HK-2 (cell line): ENCODE data around the gene ANKUB1.
A peak's percentile ranks its signal among the peaks of the same experiment; 100 is the strongest.

Experiments used
- DNase-seq: peaks from one replicate; pipeline ENCODE4 v3.0.0-alpha.2; 2018; ENCODE audit not compliant: unreplicated experiment

ANKUB1 gene

DNA sequence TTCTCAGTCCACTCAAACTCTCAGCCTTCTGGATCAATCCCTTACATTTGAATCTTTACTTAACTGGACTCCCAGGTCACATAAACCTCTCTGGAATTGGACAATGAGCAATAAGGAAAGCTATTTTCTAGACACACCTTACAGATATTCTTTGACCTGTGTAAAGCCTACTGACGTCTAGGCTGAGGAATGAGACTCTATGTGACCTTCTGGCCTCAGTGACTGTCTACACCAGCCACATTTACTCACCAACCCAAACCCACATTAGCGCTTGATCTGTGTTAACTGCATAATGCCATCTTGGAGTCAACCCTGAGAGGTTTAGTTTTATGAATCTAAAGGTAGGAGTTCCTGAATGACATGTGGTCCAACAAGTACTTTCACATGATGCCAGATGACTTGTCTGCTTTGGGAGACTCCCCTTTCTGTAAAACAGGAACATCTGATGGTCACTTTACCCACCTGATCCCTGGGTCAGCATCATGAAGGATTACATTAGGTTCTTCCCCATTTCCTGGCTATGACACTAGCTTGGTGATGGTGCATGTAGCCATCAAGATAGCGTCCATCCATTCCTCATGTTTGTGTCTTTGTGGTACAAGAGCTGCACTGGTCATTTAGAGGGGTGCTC, 28.7 kb downstream of the ANKUB1 start:
- no peak for DNase-seq

DNA sequence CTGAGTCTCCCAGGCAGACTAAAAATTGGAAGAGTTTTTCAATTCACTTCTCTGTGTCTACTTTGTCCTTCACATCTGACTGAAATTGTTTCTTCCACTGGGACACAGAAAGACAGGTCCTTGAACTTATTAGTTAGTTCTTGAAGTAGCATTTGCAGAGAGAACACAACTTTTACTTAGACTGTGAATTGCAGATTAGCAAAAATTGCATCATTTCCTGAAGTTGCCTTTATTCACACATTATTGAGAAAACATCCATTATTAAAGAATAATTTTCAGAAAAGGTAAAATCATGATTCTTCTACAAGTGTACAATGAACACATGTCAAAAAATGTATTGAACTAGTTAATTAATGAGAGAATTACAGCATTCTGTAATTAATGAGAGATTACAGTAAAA, 38.6 kb downstream of the ANKUB1 start:
- no peak for DNase-seq

- no peak for DNase-seq
Observed at GRCh38 chr3:149752788-149753136, 39.6 kb downstream of the ANKUB1 start.

GRCh38 chr3:149752051-149752787, 40.1 kb downstream of the ANKUB1 start, which contains the start of gene COMMD2:
TSS of gene COMMD2 (minus strand) at chr3:149752489. CDS start at chr3:149752444, 45 bp downstream.
- DNase-seq = peak; percentile 87

DNA sequence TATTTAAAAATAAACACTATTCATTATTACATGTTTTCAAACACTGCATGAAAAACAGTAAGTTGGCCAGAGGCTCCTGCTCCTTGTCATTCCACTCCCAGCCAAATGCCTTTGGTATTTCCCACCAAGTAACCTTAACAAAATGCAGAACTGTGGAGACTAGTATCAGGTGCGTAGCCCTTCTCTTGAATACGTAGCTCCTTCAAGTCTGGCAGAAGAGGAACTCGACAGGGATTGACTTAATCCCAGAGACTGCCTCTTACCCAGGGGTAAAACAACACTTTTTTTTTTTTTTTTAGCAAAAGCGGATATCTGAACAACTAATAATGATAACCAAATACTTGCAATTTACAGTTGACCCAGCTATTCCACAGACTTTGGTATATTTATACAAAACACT, 40.8 kb downstream of the ANKUB1 start:
- no peak for DNase-seq

GRCh38 chr3:149744606-149745005, 47.7 kb downstream of the ANKUB1 start:
- DNase-seq = no peak

DNA sequence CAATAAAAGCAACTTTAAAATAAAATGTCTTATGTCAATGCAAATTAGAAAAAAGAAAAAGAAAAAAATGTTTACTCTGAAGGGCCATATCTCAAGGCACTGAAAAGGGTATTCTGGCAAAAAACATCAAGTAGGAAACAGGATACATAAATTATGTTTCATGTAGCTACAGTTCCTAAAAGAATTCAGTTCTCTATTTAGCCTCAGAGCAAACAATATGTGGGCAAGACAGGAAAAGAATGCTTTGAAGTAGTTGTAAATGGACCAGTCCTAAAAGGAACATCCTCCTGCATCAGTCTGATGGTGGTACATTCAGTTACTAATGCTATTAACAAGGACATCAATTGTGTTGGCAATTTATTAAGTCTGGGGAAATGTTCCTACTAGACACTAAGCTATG, 48.2 kb downstream of the ANKUB1 start:
- no peak for DNase-seq

DNA sequence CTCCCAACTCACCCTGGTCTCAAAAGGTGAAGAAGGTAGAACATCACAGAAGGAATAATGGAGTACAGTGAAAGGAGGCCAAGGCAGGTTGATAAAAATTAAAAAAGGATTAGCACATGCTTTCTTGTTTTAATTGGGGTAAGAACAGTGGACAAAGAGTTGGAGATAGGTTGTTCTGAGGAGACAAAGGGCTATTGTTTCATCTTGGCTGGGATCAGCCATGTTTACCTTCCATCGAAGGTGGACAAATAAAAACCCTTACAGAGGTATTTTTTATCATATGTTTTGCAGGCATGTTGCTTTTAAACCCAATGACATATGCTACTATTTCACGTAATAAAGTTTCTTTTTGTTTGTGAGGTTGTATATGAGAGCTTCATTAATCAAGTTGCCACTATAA, 53.0 kb downstream of the ANKUB1 start:
- DNase-seq = no peak

- no peak for DNase-seq
Observed at GRCh38 chr3:149738876-149739275, 53.5 kb downstream of the ANKUB1 start.

DNA sequence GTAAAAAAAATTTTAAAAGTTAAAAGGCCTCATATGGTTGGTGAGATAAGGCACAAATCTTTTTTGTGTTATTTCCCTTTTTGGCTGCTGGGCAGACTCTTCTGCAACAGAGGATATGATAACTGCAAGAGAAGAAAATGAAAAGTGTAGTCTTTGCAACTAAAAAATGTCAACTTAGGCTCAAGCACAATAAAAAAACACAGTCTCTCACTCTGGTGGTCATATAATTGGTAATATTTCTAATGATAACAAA, 55.5 kb downstream of the ANKUB1 start:
- no peak for DNase-seq

DNA sequence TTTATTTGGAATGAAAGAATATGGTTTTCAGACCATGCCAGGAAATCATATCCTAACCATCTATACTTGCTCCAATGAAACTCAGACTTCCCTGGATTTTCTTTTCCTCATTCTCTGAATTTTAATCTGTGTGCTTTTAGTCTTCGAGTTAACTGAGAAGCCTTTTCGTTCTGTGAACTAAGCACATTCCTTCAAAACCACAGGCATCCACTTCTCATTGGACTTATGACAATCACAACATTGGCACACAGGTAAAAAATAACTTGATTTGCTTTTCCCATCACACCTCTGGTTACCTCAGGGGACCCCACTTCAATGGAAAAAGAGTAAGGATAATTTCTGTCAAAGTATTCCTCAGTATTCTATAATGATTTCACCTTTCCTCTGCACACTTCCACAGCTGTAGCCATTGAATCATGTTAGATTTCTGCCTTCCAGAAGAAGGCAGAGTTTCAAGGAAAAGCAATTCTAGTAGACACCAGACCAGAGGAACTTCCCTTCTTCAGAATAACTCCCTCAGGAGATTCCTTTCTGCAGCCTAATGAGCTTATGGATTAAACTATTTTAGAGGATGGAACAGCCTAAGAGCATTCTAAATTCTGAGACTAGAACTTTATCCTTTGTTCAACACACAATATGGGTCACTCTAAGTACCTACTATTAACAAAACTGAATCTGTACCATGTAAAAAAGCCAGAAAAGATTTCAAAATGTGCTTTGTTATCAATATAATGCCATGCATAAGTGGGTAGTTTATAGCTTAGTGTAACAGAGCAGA, 56.0 kb downstream of the ANKUB1 start:
- peak; percentile 14 for DNase-seq

GRCh38 chr3:149732234-149732633, 60.1 kb downstream of the ANKUB1 start:
- DNase-seq = no peak

GRCh38 chr3:149727656-149728055, 64.7 kb downstream of the ANKUB1 start:
- no peak for DNase-seq

DNA sequence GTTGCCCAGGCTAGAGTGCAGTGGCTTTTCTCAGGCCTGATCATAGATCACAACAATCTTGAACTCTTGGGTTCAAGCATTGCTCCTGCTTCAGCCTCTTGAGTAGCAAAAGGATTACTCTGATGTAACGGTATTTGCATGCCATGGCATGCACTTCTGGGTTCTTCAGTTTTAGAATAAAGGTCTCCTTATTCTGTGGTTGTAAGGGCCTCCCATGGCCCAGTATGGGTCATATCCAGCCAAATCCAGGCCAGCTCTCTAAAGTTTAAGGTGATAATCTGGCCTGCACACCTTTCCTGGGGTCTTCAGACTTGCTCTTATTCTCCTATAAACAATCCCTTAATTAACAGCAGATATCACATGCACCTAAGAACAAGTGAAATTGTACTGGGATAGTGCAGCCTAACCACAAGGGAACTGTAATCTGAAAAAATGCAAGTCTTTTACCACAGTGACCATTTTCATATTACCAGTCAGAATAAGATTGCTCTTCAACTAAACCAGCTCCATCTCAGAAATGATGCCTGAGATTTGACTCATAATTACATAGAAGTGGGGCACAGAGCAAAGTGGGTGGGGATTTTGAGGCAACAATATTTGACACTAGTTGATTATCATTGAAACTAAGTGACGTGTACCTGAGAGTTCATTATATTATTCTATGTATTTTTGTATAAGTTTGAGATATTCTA, 65.5 kb downstream of the ANKUB1 start:
- DNase-seq = no peak

DNA sequence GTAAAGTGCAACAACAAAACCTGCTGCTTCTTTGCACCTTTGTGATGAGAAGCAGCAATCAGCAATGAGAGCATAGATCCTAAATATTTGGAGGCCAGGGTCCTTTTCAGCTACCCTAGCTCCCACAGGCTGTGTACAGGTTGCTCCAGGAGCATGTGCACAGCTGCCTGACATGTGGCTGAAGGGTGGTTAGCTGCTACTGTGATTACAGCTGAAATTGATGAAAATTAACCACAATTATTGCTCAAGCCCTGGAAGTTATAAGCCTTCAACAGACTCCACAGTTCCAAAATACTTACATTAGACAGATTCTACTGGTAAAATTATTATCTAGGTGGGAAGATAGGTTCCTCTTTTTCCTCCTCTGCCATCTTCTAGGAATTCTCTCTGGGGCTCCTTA, 68.6 kb downstream of the ANKUB1 start:
- no peak for DNase-seq

- DNase-seq = no peak
Observed at GRCh38 chr3:149720918-149721317, 71.4 kb downstream of the ANKUB1 start.

- DNase-seq = peak; percentile 37
Observed at GRCh38 chr3:149717391-149718056, 74.8 kb downstream of the ANKUB1 start.

DNA sequence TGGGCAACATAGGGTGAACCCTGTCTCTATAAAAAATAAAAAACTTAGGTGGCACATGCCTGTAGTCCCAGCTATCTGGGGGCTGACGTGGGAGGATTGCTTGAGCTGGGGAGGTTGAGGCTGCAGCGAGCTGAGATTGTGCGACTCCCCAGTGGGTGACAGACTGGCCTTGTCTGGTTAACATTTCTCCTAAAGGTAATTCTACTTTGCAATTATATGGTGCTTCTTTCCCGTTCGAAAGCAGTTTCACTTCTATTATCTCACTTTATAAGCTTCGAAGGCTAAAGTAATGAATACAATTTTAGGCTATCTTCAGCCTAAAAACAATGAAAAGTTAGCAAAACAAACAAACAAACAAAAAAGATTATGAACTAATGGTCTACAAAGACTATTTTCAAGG, 75.4 kb downstream of the ANKUB1 start:
- no peak for DNase-seq

DNA sequence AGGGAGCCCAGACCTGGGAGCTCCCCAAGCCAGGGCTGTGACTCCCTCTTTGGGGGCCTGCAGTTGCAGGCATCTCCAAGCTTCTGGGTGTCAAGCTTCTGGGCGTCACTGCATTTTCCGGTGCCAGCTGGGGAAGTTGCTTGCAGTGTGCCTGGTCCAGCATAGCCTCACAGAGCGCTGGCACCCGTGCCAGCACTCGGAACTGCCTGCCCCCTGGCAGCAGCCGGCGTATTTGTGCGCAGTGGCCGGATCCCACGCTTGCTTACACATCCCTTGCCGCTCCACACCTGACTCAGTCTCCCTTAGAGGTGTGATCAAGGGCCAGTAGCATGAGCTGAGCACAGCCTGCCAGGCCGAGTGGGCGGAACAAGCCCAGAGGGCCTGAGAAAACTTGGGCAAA, 77.1 kb downstream of the ANKUB1 start:
- DNase-seq = no peak

GRCh38 chr3:149713730-149714654, 78.4 kb downstream of the ANKUB1 start:
- DNase-seq = no peak
